ENCODE data around the gene NUP214. TPM values are rescaled to one million over a fixed set of nuclear protein-coding genes. Genes with fewer than 3 reads are reported as not detected.
"Not testable (repeated sequence)": the region's sequence is repeated elsewhere in the genome, so short reads cannot be mapped to it uniquely, and the experiment has no call there.

Gene NUP214
- polyA plus RNA-seq, 1 experiment, result 6.3 TPM

DNA sequence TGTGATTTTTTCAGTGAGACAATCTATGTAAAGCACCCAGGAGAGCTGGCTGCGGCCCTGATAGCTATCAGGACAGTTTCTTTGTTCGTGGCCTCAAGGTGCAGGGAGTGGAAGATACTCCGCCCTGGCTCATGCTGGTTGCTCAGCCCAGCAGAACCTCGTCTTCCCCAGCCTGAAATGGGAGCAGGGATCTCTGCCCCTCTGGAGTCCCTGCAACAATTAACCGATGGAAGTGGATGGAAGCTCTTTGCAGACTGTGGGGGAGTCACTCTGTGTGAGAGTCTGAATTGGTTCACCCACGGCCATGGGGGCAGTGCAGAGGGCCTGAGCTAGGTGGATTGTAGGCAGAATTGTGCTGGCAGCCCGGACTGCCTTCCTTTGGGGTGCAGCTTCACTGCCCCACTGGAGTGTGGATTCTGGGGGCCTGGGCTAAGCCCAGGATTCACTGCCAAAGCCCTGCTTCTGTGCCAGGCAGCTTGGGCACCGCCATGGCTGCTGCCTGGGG, 26.2 kb upstream of the NUP214 start:
- ChIA-PET CTCF (interaction anchor here (0.6 to 1.1 kb wide), 3 partner anchors 11 to 52 kb away, joined by 3 read pairs; no protein-coding TSS in a partner anchor), POLR2A (interaction anchor here (0.6 kb wide), 1 partner anchor 228 kb away, joined by 6 read pairs; no protein-coding TSS in a partner anchor)
- DNase-seq (ENCODE audit: low read depth), result no peak
- H3K4me3 ChIP-seq (ENCODE audit: low read depth, low read length), result no peak overlapping the region
- no peaks in the 10 kb centered on the region for H3K36me3 ChIP-seq (ENCODE audit: control insufficient read depth, insufficient read depth, low read length)
- H3K27me3 ChIP-seq (ENCODE audit: control insufficient read depth, insufficient read depth, low read length), result peaks cover 30% of the 10 kb centered on the region
- TF ChIP-seq, protein P1, sequence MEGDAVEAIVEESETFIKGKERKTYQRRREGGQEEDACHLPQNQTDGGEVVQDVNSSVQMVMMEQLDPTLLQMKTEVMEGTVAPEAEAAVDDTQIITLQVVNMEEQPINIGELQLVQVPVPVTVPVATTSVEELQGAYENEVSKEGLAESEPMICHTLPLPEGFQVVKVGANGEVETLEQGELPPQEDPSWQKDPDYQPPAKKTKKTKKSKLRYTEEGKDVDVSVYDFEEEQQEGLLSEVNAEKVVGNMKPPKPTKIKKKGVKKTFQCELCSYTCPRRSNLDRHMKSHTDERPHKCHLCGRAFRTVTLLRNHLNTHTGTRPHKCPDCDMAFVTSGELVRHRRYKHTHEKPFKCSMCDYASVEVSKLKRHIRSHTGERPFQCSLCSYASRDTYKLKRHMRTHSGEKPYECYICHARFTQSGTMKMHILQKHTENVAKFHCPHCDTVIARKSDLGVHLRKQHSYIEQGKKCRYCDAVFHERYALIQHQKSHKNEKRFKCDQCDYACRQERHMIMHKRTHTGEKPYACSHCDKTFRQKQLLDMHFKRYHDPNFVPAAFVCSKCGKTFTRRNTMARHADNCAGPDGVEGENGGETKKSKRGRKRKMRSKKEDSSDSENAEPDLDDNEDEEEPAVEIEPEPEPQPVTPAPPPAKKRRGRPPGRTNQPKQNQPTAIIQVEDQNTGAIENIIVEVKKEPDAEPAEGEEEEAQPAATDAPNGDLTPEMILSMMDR (IDR thresholded peaks at IDR 0.05; ENCODE audit: insufficient read depth, low read depth, low read length), result no peak

DNA sequence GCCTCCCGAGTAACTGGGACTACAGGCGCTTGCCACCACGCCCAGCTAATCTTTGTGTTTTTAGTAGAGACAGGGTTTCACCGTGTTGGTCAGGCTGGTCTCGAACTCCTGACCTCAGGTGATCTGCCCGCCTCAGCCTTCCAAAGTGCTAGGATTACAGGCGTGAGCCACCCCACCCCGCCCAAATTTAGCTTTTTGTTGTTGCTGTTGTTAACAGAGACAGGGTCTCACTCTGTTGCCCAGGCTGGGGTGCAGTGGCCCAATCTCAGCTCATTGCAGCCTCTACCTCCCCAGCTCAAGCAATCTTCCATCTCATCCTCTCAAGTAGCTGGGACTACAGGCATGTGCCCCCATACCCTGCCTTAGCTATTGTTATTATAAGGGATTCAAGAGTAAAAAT, 25.5 kb upstream of the NUP214 start:
- POLR2A ChIA-PET; DNase-seq (ENCODE audit: low read depth); H3K36me3 ChIP-seq (ENCODE audit: control insufficient read depth, insufficient read depth, low read length); H3K4me3 ChIP-seq (ENCODE audit: low read depth, low read length): not testable (repeated sequence)
- peaks cover 29% of the 10 kb centered on the region for H3K27me3 ChIP-seq (ENCODE audit: control insufficient read depth, insufficient read depth, low read length)
- CTCF ChIA-PET, result interaction anchor here (0.6 to 0.8 kb wide), 2 partner anchors 42 to 53 kb away, joined by 3 read pairs; no protein-coding TSS in a partner anchor

DNA sequence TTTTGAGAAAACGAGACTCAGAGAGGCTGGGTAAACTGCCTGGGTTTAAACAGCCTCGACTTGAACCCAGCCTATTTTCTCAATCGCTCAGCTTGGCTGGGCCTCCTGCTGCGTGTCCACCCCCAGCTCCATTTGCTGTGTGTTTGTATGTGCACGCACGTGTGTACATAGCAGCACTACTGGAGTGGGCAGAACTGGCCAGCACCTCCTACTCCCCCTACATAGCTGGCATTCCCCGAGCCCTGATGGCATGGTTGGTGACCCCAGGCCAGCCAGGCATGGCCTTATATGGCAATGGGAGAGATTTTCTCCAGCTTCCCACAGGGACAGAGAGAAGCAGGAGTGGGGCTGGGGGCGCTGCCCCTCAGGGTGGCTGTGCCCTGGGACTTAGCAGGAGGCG, 24.9 kb upstream of the NUP214 start:
- ChIA-PET CTCF (interaction anchor here (0.9 kb wide), 1 partner anchor 54 kb away, joined by 3 read pairs; no protein-coding TSS in a partner anchor), POLR2A (no interaction called here)
- H3K27me3 ChIP-seq (ENCODE audit: control insufficient read depth, insufficient read depth, low read length), result peaks cover 25% of the 10 kb centered on the region
- no peak for DNase-seq (ENCODE audit: low read depth)
- TF ChIP-seq, protein P1 (IDR thresholded peaks at IDR 0.05; ENCODE audit: insufficient read depth, low read depth, low read length), result no peak
- no peak overlapping the region for H3K4me3 ChIP-seq (ENCODE audit: low read depth, low read length)
- no peaks in the 10 kb centered on the region for H3K36me3 ChIP-seq (ENCODE audit: control insufficient read depth, insufficient read depth, low read length)

DNA sequence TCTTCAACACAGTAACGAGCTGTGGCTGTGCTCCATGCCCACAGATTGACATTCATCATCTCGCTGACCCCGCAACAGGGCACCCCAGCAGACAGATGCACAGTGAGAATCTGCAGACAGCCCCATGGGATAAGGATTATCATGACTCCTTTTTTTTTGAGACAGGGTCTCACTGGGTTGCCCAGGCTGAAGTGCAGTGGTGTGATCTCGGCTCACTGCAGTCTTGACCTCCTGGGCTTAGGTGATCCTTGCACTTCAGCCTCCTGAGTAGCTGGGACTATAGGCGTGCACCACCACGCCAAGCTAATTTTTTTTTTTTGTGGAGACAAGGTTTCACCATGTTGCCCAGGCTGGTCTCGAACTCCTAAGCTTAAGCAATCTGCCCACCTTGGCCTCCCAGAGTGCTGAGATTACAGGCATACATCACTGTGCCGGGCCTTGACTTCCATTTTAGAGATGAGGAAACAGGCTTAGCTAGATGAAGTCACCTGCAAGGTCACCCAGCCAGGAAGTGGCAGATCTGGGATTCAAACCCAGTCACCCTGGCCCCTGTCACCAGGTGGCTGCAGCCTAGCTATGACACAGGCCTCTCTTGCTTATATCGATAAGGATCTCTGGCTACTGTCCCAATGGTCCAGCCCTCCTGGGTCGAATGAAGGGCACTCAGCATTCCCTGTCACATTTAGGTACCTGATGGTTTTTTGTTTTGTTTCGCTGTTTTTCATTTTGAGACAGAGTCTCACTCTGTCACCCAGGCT, 24.0 kb upstream of the NUP214 start:
- ChIA-PET POLR2A (no interaction called here), CTCF (interaction anchor here (0.6 kb wide), 1 partner anchor 13 kb away, joined by 3 read pairs; no protein-coding TSS in a partner anchor)
- peaks cover 19% of the 10 kb centered on the region for H3K27me3 ChIP-seq (ENCODE audit: control insufficient read depth, insufficient read depth, low read length)
- no peak for DNase-seq (ENCODE audit: low read depth)
- TF ChIP-seq, protein P1 (IDR thresholded peaks at IDR 0.05; ENCODE audit: insufficient read depth, low read depth, low read length), result no peak
- H3K4me3 ChIP-seq (ENCODE audit: low read depth, low read length), result no peak overlapping the region
- no peaks in the 10 kb centered on the region for H3K36me3 ChIP-seq (ENCODE audit: control insufficient read depth, insufficient read depth, low read length)

DNA sequence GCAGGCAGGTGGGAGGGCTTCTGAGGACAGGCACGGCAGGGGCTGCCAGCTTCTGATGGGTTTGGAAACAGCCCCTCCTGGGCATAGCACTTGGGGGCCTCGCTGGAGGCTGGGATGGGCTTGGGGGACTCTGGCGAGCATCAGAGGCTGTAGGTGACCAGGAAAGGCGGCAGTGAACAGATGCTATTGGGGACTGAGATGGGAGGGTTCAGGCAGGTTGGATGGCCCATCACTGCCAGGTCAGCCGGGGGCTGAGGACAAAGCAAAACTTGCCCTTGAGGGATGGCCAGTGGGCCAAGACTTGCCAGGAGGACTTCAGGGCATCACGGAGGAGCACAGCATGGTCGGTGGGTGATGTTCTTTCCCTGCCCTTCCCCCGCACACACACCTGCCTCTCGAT, 22.4 kb upstream of the NUP214 start:
- DNase-seq (ENCODE audit: low read depth), result no peak
- CTCF ChIA-PET, result interaction anchor here (1.5 kb wide), 1 partner anchor 9 kb away, joined by 3 read pairs; no protein-coding TSS in a partner anchor
- TF ChIP-seq, protein P1 (IDR thresholded peaks at IDR 0.05; ENCODE audit: insufficient read depth, low read depth, low read length), result no peak
- POLR2A ChIA-PET, result no interaction called here
- H3K27me3 ChIP-seq (ENCODE audit: control insufficient read depth, insufficient read depth, low read length), result peaks cover 12% of the 10 kb centered on the region
- no peak overlapping the region for H3K4me3 ChIP-seq (ENCODE audit: low read depth, low read length)
- no peaks in the 10 kb centered on the region for H3K36me3 ChIP-seq (ENCODE audit: control insufficient read depth, insufficient read depth, low read length)

Measured in BJ (cell line).